ENCODE results near the gene PALLD. TPM values are rescaled to one million over a fixed set of nuclear protein-coding genes. Genes with fewer than 3 reads are reported as not detected.

PALLD gene
- total RNA-seq, 1 donor from 2014 or later, result 58.7 TPM

GRCh38 chr4:168574581-168575295, 77.9 kb downstream of the PALLD start:
- DNase-seq (ENCODE audit: low read depth, low spot score), result no peak
- H3K27ac Mint-ChIP-seq (ENCODE audit: unreplicated experiment), result no peak overlapping the region
- no peak for TF ChIP-seq CTCF (conservative IDR thresholded peaks at IDR 0.05)

DNA sequence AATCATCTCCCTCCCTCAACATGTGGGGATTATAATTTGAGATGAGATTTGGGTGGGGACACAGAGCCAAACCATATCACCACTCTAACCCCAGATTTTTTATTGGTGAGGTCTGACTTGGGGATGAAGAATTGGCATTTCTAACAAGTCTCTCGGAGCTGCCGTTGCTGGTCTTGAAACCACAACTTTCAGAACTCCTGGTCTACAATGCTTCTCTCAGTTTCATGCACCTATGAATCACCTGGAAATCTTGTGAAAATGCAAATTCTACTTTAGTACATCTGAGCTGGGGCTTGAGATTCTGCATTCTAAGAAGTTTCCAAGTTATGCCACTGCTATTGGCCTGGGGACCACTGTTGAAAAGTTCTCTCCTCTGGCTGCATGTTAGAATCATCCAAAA, 78.6 kb downstream of the PALLD start:
- Mint-ChIP-seq H3K27ac (ENCODE audit: unreplicated experiment) (no peak overlapping the region), H3K4me3 (no peak overlapping the region), H3K27me3 (ENCODE audit: low read depth) (no peaks in the 10 kb centered on the region), H3K9me3 (peaks cover 5% of the 10 kb centered on the region), H3K4me1 (no peaks in the 10 kb centered on the region), H3K36me3 (ENCODE audit: low read depth) (no peaks in the 10 kb centered on the region)
- DNase-seq (ENCODE audit: low read depth, low spot score), result no peak
- TF ChIP-seq CTCF (conservative IDR thresholded peaks at IDR 0.05), result no peak

More at GRCh38 chr4:168574581-168575295, 77.9 kb downstream of the PALLD start:
- H3K9me3 Mint-ChIP-seq, result peaks cover 2% of the 10 kb centered on the region
- no peaks in the 10 kb centered on the region for H3K4me1 Mint-ChIP-seq
- H3K27me3 Mint-ChIP-seq (ENCODE audit: low read depth), result no peaks in the 10 kb centered on the region
- H3K36me3 Mint-ChIP-seq (ENCODE audit: low read depth), result no peaks in the 10 kb centered on the region
- H3K4me3 Mint-ChIP-seq, result no peak overlapping the region

GRCh38 chr4:168577624-168578023, 80.8 kb downstream of the PALLD start:
- TF ChIP-seq CTCF (conservative IDR thresholded peaks at IDR 0.05), result no peak
- Mint-ChIP-seq H3K27me3 (ENCODE audit: low read depth) (no peaks in the 10 kb centered on the region), H3K4me1 (no peaks in the 10 kb centered on the region), H3K9me3 (peaks cover 18% of the 10 kb centered on the region), H3K36me3 (ENCODE audit: low read depth) (peaks cover 3% of the 10 kb centered on the region), H3K27ac (ENCODE audit: unreplicated experiment) (no peak overlapping the region), H3K4me3 (no peak overlapping the region)
- no peak for DNase-seq (ENCODE audit: low read depth, low spot score)

DNA sequence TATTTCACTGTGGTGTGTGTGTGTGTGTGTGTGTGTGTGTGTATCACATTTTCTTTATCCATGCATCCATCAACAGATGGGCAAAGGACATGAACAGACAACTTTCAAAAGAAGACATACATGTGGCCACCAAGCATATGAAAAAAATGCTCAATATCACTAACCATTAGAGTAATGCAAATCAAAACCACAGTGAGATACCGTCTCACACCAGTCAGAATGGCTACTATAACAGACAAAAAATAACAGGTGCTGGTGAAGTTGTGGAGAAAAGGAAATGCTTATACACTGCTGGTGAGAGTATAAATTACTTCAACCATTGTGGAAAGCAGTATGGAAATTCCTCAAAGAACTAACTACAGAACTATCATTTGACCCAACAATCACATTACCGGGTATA, 83.4 kb downstream of the PALLD start:
- peaks cover under 1% of the 10 kb centered on the region for H3K4me1 Mint-ChIP-seq
- peaks cover 20% of the 10 kb centered on the region for H3K9me3 Mint-ChIP-seq

GRCh38 chr4:168584321-168584771, 87.5 kb downstream of the PALLD start:
- TF ChIP-seq CTCF (conservative IDR thresholded peaks at IDR 0.05), result no peak
- Mint-ChIP-seq H3K4me1 (peaks cover 5% of the 10 kb centered on the region), H3K36me3 (ENCODE audit: low read depth) (peaks cover 3% of the 10 kb centered on the region), H3K27me3 (ENCODE audit: low read depth) (no peaks in the 10 kb centered on the region), H3K9me3 (peaks cover 18% of the 10 kb centered on the region), H3K4me3 (no peak overlapping the region), H3K27ac (ENCODE audit: unreplicated experiment) (no peak overlapping the region)
- no peak for DNase-seq (ENCODE audit: low read depth, low spot score)

More for the DNA sequence above, 83.4 kb downstream of the PALLD start:
- H3K4me3 Mint-ChIP-seq, result no peak overlapping the region
- no peaks in the 10 kb centered on the region for H3K27me3 Mint-ChIP-seq (ENCODE audit: low read depth)
- no peak overlapping the region for H3K27ac Mint-ChIP-seq (ENCODE audit: unreplicated experiment)
- no peak for TF ChIP-seq CTCF (conservative IDR thresholded peaks at IDR 0.05)
- DNase-seq (ENCODE audit: low read depth, low spot score), result no peak
- H3K36me3 Mint-ChIP-seq (ENCODE audit: low read depth), result peaks cover 3% of the 10 kb centered on the region

Data from neural crest cell (in vitro differentiated cells).